Amniotic stem cell (primary cell): ENCODE data around the gene VAV1.
"Not testable (repeated sequence)": the region's sequence is repeated elsewhere in the genome, so short reads cannot be mapped to it uniquely, and the experiment has no call there.

ENCODE experiments used
- DNase-seq: peaks from one replicate; lab custom pipeline; 2025; lab: John Stamatoyannopoulos, UW

VAV1 gene

DNA sequence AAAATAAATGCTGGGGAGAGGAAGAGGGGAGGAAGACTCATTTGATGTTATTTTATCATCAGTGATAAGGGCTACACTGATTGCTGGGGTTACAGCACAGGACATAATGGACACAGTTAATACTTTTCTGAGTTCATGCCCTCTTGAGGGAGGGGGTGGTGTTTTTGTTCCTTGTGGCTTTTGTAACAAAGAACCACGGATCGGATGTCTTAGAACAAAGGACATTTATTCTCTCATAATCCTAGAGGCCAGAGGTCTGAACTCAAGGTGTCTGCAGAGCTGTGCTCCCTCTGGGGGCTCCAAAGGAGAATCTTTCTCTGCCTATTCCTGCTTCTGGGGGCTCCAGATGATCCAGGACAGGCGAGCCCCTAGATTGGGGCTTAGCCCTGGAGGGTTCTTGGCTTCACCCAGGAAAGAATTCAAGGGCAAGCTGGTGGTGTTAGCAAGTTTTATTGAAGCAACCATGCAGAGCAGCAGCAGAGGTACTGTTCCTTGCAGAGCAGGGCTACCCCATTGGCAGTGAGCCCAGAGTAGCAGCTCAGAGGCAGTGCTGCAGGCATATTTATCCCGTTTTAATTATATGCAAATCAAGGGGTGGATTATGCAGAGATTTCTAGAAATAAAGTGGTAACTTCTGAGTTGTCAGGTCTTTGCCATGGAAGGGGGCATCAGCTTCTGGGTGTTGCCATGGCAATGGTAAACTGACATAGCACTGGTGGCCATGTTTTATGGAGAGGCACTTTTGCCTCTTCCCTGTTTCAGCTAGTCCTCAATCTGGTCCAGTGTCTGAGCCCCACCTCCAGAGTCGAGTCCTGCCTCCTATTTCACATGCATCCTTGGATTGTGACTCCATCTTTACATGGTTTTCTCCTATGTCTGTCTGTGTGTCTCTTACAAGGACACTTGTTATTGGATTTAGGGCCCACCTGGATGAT is 18.0 kb downstream of the VAV1 start:
- DNase-seq = no peak

GRCh38 chr19:6791237-6791636 is 18.7 kb downstream of the VAV1 start:
- DNase-seq = no peak

- no peak for DNase-seq
Measured at GRCh38 chr19:6793411-6793810, 20.9 kb downstream of the VAV1 start.

GRCh38 chr19:6793973-6794372 is 21.5 kb downstream of the VAV1 start:
- DNase-seq = no peak

DNA sequence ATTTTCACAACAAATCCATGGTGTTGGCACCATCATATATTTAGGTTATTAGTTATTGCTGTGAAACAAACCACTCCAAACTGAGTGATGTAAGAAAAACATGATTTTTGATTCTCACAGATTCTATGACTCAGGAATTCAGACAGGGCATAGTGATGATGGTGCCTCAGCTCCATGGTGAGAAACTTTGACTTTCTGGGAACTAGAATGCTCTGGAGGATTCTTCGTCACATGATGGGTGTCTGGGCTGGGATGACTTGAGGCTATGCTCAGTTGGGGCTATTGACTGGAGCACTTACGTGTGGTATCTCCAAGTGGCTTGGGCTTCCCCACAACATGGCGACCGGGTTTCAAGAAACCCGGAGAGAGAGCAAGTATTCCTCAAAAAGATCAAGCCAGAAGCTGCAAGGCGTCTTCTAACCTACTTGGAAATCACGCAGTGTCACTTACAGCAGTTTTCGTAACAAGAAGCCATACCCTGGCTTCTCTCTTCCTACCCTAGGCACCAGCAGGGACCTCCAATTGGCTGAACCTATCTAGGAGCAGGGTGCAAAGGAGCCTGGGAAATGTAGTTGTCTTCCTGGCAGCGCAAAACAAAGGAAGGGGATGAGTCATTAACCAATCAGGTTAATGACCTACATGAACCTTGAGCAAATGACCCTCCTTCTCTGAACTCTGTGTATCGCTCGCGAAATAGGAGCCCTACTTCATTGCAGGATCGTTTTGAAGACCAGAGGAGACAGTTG is 22.4 kb downstream of the VAV1 start:
- no peak for DNase-seq

DNA sequence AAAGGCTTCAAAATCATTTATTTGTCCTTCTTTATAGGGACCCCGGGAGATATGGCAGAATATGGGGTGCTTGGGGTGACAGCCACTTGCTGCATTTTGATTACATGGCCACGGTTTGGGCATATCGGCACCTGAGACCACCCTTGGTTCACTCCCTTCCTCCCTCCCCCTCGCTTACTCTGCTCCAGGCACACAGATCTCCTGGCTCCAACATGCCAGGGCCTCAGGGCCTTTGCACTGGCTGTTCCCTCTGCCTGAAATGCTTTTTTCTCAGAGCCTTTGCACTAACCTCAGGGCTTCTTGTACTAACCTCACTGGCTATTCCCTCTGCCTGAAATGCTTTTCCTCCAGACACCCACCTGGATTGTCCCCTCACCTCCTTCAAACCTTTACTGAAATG is 23.8 kb downstream of the VAV1 start:
- no peak for DNase-seq

GRCh38 chr19:6797646-6798045 is 25.1 kb downstream of the VAV1 start:
- no peak for DNase-seq

GRCh38 chr19:6800160-6800790 is 27.8 kb downstream of the VAV1 start:
- DNase-seq = not testable (repeated sequence)

- no peak for DNase-seq
Measured at GRCh38 chr19:6800991-6801484, 28.5 kb downstream of the VAV1 start.

- DNase-seq = no peak
Measured at GRCh38 chr19:6801485-6802086, 29.1 kb downstream of the VAV1 start.

DNA sequence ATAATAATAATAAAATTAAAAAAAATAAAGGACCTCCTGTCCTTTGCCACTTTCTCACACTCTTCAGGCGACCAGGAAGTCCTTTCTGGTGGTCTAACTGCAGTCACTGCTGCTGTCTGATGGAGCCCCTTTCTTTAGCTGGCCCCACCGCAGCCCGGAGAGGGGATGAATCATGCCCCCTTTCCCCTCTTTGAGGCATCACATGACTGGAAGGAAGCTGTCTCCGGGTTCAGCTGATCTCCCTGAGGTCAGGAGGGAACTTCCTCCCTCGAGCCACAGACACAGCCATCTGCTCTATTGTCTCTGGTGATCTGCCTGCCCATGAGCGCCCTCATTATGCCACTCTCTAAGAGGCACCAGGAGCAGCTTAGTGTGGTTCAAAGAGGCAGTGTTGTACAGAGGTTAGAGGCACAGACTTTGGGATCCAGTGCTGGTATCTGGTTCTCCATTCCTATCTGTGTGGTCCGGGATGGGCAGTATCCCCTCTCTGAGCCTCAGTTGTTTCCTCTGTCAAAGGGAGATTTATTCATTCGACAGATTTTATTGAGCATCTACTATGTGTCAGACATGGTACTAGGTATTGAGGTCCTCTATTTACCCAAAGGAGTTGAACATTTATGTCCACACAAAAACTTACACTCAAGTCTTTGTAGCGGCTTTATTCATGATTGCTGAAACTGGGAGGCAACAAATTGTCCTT is 30.0 kb downstream of the VAV1 start:
- no peak for DNase-seq

DNA sequence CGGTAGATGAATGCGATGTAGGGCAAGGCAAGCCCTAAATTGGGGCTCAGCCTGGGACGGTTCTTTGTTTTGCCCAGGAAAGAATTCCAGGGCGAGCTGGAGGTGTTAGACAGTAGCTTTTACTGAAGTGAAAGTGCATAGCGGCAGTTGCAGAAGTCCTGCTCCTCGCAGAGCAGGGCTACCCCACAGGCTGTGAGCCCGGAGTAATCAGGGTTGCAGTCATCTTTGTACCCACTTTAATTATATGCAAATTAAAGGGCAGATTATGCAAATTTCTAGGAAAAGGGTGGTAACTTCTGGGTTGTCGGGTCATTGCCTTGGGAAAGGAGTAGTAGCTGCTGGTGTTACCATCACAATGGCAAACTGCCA is 30.5 kb downstream of the VAV1 start:
- DNase-seq = no peak

GRCh38 chr19:6806488-6806887 is 34.0 kb downstream of the VAV1 start:
- no peak for DNase-seq

GRCh38 chr19:6807291-6807690 is 34.8 kb downstream of the VAV1 start:
- DNase-seq = no peak

- no peak for DNase-seq
Measured at GRCh38 chr19:6808494-6808893, 36.0 kb downstream of the VAV1 start.

GRCh38 chr19:6809262-6809661 is 36.8 kb downstream of the VAV1 start:
- no peak for DNase-seq

- no peak for DNase-seq
Measured at GRCh38 chr19:6811378-6811777, 38.9 kb downstream of the VAV1 start.

DNA sequence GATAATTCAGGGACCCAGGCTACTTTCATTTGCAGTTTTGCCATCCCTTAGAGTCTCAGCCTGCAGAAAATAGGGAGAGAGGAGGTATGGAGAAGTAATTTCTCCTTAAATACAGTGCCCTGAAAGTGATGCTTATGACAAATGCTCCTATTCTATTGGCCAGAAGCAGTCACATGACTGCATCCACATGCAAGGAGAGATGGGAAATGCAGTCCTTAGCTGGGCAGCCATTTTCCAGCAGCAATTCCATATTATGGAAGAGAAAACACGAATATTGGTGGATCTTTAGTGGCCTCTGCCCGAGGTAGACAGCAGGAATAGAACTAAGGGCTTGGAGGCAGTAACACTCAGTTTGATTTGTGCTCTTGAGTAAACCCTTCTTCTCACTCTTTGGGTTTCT is 39.4 kb downstream of the VAV1 start:
- DNase-seq = peak; percentile 9

GRCh38 chr19:6812612-6813011 is 40.1 kb downstream of the VAV1 start:
- no peak for DNase-seq

GRCh38 chr19:6813659-6814058 is 41.2 kb downstream of the VAV1 start:
- DNase-seq = no peak

GRCh38 chr19:6817179-6817578 is 44.7 kb downstream of the VAV1 start:
- no peak for DNase-seq

DNA sequence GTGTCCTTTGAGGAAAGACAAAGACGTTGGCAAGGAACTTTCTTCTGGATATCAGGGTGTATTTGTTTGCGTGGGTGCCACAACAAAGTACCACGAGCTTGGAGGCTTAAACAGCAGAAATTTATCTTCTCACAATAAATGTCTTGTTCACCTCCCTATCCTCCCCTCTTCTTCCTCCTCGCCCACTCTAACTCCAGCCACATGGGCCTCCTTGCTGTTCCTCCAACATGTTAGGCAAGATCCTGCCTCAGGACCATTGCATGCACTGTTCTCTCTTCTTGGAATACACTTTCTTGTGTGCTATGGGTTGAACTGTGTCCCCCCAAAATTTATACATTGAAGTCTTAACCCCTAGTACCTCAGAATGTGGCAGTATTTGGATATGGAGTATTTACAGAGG is 45.7 kb downstream of the VAV1 start:
- DNase-seq = no peak
